Measurements from ENCODE around the gene TMEM43. TPM values are rescaled to one million over a fixed set of nuclear protein-coding genes. Genes with fewer than 3 reads are reported as not detected.
"Not testable (repeated sequence)": the region's sequence is repeated elsewhere in the genome, so short reads cannot be mapped to it uniquely, and the experiment has no call there.

The TMEM43 gene
- polyA plus RNA-seq, 1 of the 3 experiments (the other 2 are of a cell fraction): 105 TPM

DNA sequence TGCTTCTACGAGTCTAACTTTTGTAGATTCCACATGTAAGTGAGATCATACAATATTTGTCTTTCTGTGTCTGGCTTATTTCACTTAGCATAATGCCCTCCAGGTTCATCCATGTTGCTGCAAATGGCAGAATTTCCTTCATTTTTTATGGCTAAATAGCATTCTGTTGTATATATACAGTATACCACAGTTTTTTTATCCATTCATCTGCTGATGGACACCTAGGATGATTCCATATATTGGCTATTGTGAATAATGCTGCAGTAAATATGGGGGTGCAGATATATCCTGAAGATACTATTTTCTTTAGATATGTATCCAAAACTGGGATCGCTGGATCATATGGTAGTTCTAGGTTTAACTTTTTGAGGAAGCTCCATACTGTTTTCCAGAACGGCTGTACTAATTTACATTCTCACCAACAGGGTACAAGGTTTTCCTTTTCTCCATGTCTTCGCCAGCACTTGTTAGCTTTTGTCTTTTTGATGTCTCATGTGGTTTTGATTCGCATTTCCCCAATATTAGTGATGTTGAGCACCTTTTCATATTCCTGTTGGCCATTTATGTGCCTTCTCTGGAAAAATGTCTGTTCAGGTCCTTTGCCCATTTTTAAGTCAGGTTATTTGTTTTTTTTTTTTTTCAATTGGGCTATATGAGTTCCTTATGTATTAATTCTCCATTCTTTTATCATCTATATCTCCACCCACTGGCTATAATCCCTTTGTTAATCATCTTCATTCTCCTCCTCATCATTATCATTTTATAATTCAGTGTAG is 27.0 kb upstream of the TMEM43 start (continued):
- TF ChIP-seq SIN3A (IDR thresholded peaks at IDR 0.05; ENCODE audit: borderline replicate concordance, low read depth, low read length): no peak

DNA sequence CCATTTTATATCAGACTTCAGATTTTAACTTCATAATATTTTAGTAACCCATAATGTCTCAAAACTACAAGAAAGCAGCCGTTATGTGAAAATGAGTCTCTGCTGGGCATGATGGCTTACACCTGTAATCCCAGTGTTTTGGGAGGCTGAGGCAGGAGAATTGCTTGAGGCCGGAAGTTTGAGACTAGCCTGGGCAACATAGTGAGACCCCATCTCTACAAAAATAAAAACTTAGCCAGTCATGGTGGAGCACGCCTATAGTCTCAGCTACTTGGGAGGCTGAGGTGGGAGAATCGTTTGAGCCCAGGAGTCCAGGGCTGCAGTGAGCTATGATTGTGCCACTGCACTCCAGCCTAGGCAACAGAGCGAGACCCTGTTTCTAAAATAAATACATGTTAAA is 15.0 kb upstream of the TMEM43 start:
- H3K4me1 ChIP-seq (ENCODE audit: control insufficient read depth in 1 of 2, insufficient read depth in 2 of 2, low read depth in 1 of 2, low read length in 1 of 2); H3K27ac ChIP-seq (ENCODE audit: low read depth in 2 of 2, low read length in 1 of 2); H3K4me3 ChIP-seq (ENCODE audit: low read depth in 2 of 2, low read length in 1 of 2); H3K9me3 ChIP-seq; H4K20me1 ChIP-seq (ENCODE audit: insufficient read depth); H3K9ac ChIP-seq; H3K9me2 ChIP-seq; H3F3A ChIP-seq (replicated peaks; ENCODE audit: insufficient read depth); DNase-seq; H3K4me2 ChIP-seq; H3K79me2 ChIP-seq (ENCODE audit: insufficient read depth); H2AFZ ChIP-seq (ENCODE audit: low read depth); POLR2A ChIA-PET; H3K27me3 ChIP-seq (ENCODE audit: insufficient read depth): not testable (repeated sequence)
- H3K36me3 ChIP-seq (replicated peaks in 1 of 2; ENCODE audit: control insufficient read depth in 1 of 2, insufficient read depth in 2 of 2, low read length in 1 of 2): peaks cover 18 to 38% of the 10 kb centered on the region in 2 experiments
- CTCF ChIA-PET: interaction anchor here (3.1 kb wide), 1 partner anchor 213 kb away, joined by 13 read pairs; no protein-coding TSS in a partner anchor
- 95% methylated on average over 5 of the region's 5 CpGs for WGBS (ENCODE audit: low lambda C conversion rate)

DNA sequence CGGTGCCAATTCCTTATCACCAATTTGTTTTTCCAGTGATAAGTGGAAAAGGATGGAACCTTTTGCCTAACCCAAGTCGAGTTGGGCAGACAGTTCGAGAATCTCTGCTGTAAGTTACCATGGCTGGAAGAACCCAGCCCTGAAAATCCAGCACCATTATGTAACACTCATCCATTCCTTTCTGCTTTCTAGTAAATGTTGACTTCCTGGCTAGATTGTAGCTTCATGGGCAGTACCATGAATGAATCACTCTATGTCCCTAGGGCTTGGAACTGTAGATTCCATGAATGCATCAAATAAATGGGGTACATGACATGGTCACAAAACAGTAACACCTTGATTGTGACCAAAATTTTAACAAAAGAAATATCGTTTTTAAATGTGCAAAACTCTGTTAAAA is 14.2 kb upstream of the TMEM43 start:
- no peaks in the 10 kb centered on the region for H3K9me2 ChIP-seq
- H3K36me3 ChIP-seq (replicated peaks in 1 of 2; ENCODE audit: control insufficient read depth in 1 of 2, insufficient read depth in 2 of 2, low read length in 1 of 2): peaks cover 24 to 47% of the 10 kb centered on the region in 2 experiments
- no peaks in the 10 kb centered on the region for H3K27me3 ChIP-seq (ENCODE audit: insufficient read depth)
- ChIA-PET CTCF (interaction anchor here (3.1 kb wide), 1 partner anchor 214 kb away, joined by 13 read pairs; no protein-coding TSS in a partner anchor), POLR2A (no interaction called here)
- TF ChIP-seq FOSL2 (IDR thresholded peaks at IDR 0.05; ENCODE audit: borderline replicate concordance, low read depth) (no peak), FOXM1 (IDR thresholded peaks at IDR 0.05; ENCODE audit: low read depth) (no peak), POLR2AphosphoS5 (IDR thresholded peaks at IDR 0.05; ENCODE audit: low read depth, low read length) (no peak), CHD2 (IDR thresholded peaks at IDR 0.05; ENCODE audit: low read length, partially characterized antibody) (no peak), RCOR1 (IDR thresholded peaks at IDR 0.05; ENCODE audit: low read length) (no peak), EZH2phosphoT487 (IDR thresholded peaks at IDR 0.05; ENCODE audit: borderline replicate concordance, low read depth) (no peak), FOXJ3 (CRISPR knock-in tag; IDR thresholded peaks at IDR 0.05) (no peak), RFX5 (IDR thresholded peaks at IDR 0.05; ENCODE audit: low read length) (no peak), RAD21 (IDR thresholded peaks at IDR 0.05; ENCODE audit: low read length) (no peak), TEAD4 (IDR thresholded peaks at IDR 0.05; ENCODE audit: borderline replicate concordance, insufficient read depth) (no peak), ELF1 (IDR thresholded peaks at IDR 0.05) (no peak), EP300 (IDR thresholded peaks at IDR 0.05; ENCODE audit: borderline replicate concordance in 1 of 2, low read depth in 1 of 2, low read length in 1 of 2) (no peak)
- TF ChIP-seq, protein P1, sequence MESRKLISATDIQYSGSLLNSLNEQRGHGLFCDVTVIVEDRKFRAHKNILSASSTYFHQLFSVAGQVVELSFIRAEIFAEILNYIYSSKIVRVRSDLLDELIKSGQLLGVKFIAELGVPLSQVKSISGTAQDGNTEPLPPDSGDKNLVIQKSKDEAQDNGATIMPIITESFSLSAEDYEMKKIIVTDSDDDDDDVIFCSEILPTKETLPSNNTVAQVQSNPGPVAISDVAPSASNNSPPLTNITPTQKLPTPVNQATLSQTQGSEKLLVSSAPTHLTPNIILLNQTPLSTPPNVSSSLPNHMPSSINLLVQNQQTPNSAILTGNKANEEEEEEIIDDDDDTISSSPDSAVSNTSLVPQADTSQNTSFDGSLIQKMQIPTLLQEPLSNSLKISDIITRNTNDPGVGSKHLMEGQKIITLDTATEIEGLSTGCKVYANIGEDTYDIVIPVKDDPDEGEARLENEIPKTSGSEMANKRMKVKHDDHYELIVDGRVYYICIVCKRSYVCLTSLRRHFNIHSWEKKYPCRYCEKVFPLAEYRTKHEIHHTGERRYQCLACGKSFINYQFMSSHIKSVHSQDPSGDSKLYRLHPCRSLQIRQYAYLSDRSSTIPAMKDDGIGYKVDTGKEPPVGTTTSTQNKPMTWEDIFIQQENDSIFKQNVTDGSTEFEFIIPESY (IDR thresholded peaks at IDR 0.05; ENCODE audit: borderline replicate concordance, low read depth): no peak
- TF ChIP-seq, protein P2, sequence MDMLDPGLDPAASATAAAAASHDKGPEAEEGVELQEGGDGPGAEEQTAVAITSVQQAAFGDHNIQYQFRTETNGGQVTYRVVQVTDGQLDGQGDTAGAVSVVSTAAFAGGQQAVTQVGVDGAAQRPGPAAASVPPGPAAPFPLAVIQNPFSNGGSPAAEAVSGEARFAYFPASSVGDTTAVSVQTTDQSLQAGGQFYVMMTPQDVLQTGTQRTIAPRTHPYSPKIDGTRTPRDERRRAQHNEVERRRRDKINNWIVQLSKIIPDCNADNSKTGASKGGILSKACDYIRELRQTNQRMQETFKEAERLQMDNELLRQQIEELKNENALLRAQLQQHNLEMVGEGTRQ (IDR thresholded peaks at IDR 0.05; ENCODE audit: borderline replicate concordance, low read depth, low read length): no peak
- H3K4me2 ChIP-seq: no peak overlapping the region
- no peaks in the 10 kb centered on the region for H4K20me1 ChIP-seq (ENCODE audit: insufficient read depth)
- no peak overlapping the region for H3K27ac ChIP-seq (ENCODE audit: low read depth in 2 of 2, low read length in 1 of 2)
- H3K79me2 ChIP-seq (ENCODE audit: insufficient read depth): no peaks in the 10 kb centered on the region
- DNase-seq: no peak
- no peak overlapping the region for H3K4me3 ChIP-seq (ENCODE audit: low read depth in 2 of 2, low read length in 1 of 2)
- no peaks in the 10 kb centered on the region for H3K9me3 ChIP-seq
- no peaks in the 10 kb centered on the region for H3F3A ChIP-seq (replicated peaks; ENCODE audit: insufficient read depth)
- 82% methylated on average over 4 of the region's 4 CpGs for WGBS (ENCODE audit: low lambda C conversion rate)
- H3K4me1 ChIP-seq (ENCODE audit: control insufficient read depth in 1 of 2, insufficient read depth in 2 of 2, low read depth in 1 of 2, low read length in 1 of 2): no peaks in the 10 kb centered on the region
- no peak overlapping the region for H3K9ac ChIP-seq
- no peak overlapping the region for H2AFZ ChIP-seq (ENCODE audit: low read depth)
